Breast epithelium (tissue), 4 donors: Measurements from ENCODE around the gene SLC6A8. TPM values are rescaled to one million over a fixed set of nuclear protein-coding genes. Genes with fewer than 3 reads are reported as not detected.

Source experiments
- DNase-seq, 2 donors: peaks; one replicate each; pipeline ENCODE4 v3.0.0-alpha.2; 2019; ENCODE audit warnings: low spot score in 2 of 2
- H3K27ac ChIP-seq, 2 donors: fragments of 200-600 bp; sonication (generic) in 1 of 2; one replicate each; pipeline ENCODE4 v1.5.1; 2016 to 2019; ENCODE audit warnings: mild to moderate bottlenecking in 1 of 2
- H3K27me3 ChIP-seq, 2 donors: fragments of 200-600 bp; sonication (generic) in 1 of 2; one replicate each; pipeline versions ENCODE4 v1.5.1 to v1.6.0; 2017 to 2019; ENCODE audit warnings: control low read depth in 1 of 2, mild to moderate bottlenecking in 1 of 2
- H3K36me3 ChIP-seq: fragments of 200-600 bp; one replicate; pipeline ENCODE4 v1.5.1; 2019
- H3K4me1 ChIP-seq, 2 donors: fragments of 200-600 bp; sonication (generic); one replicate each; pipeline ENCODE4 v1.5.1; 2016 to 2019; ENCODE audit warnings: control low read depth in 1 of 2
- H3K4me3 ChIP-seq, 3 donors: fragments of 200-600 bp; sonication (generic); 1 replicate in 2 of 3; 2 replicates in 1 of 3; pipeline ENCODE4 v1.5.1; 2016 to 2019; ENCODE audit warnings: mild to moderate bottlenecking in 3 of 3, moderate library complexity in 2 of 3
- H3K9me3 ChIP-seq, 2 donors: fragments of 200-600 bp; sonication (generic) in 1 of 2; one replicate each; pipeline ENCODE4 v1.5.1; 2016 to 2019; ENCODE audit warnings: control low read depth in 1 of 2
- POLR2A ChIP-seq: fragments of 450-650 bp; IDR thresholded peaks from one replicate; pipeline ENCODE4 v1.6.1; 2016; ENCODE audit warnings: antibody characterized with exemption, mild to moderate bottlenecking, moderate library complexity
- POLR2AphosphoS5 ChIP-seq, 3 donors: sonication (generic); formaldehyde crosslinking; IDR thresholded peaks; one replicate each; pipeline ENCODE4 v1.6.1; 2017; ENCODE audit warnings: antibody characterized with exemption in 3 of 3
- intact Hi-C: fragments of 100-400 bp; cut with DNase I; formaldehyde crosslinking; loops from one replicate; pipeline ENCODE4 v1.15.1; 2023; ENCODE audit warnings: low total_unique reads
- total RNA-seq, 3 donors: library from RNA; depleted of rRNA; stranded (reverse); fragments of >200 nt; gene quantifications; one replicate each; pipeline ENCODE4 v1.1.0, GENCODE V29; 2016
- TF ChIP-seq, protein P1 (sequence below), 3 donors: fragments of 450-650 bp; IDR thresholded peaks; one replicate each; pipeline ENCODE4 v1.5.1; 2016 to 2017; ENCODE audit warnings: antibody characterized with exemption in 3 of 3, mild to moderate bottlenecking in 3 of 3, moderate library complexity in 3 of 3

The SLC6A8 gene
- total RNA-seq, 3 donors from 2014 or later, result 7.6 to 40.8 (median 18.4) TPM

DNA sequence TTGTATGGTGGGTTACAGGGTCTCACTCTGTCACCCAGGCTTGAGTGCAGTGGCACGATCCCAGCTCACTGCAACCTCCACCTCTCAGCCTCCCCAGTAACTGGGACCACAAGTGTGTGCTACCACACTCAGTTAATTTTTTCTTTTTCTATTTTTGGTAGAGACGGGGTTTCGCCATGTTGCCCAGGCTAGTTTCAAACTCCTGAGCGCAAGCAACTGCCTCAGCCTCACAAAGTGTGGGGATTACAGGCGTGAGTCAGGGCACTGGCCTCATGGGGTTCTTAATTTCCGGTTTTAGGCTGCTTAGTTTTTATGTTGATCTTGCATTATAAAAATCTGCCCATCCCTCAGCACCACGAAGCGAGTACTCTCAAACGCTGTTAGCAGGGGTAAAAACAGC lies 29.7 kb downstream of the SLC6A8 start:
- H3K36me3 ChIP-seq, result no peaks in the 10 kb centered on the region
- H3K27ac ChIP-seq, result no peak overlapping the region
- H3K4me3 ChIP-seq, result no peak overlapping the region
- H3K9me3 ChIP-seq, result no peaks in the 10 kb centered on the region
- TF ChIP-seq POLR2A, result no peak
- TF ChIP-seq, protein P1, sequence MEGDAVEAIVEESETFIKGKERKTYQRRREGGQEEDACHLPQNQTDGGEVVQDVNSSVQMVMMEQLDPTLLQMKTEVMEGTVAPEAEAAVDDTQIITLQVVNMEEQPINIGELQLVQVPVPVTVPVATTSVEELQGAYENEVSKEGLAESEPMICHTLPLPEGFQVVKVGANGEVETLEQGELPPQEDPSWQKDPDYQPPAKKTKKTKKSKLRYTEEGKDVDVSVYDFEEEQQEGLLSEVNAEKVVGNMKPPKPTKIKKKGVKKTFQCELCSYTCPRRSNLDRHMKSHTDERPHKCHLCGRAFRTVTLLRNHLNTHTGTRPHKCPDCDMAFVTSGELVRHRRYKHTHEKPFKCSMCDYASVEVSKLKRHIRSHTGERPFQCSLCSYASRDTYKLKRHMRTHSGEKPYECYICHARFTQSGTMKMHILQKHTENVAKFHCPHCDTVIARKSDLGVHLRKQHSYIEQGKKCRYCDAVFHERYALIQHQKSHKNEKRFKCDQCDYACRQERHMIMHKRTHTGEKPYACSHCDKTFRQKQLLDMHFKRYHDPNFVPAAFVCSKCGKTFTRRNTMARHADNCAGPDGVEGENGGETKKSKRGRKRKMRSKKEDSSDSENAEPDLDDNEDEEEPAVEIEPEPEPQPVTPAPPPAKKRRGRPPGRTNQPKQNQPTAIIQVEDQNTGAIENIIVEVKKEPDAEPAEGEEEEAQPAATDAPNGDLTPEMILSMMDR (IDR thresholded peaks at IDR 0.05), result no peak
- H3K4me1 ChIP-seq, result no peaks in the 10 kb centered on the region
- peaks cover 0 to 17% of the 10 kb centered on the region in 2 donors for H3K27me3 ChIP-seq
- DNase-seq, result no peak
- intact Hi-C loops, result no loop called here

DNA sequence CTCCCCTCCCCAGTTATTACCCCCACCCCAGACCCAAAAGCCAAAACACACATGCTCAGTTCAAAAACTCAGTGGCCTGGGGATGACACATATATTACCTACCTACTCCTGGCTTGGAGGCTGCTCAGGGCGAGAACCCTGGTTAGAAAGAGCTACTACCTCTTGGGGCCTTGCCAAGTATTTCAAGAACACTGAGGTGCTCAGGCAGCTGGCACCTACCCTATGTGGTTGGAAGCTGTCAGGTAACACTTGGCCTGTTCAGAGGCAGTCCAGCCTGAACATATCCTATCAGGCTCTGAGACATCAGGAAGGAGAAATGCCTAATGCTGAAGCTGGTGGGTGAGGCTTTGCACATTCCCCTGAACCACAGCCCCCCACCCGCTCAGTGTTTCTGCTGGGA lies 31.5 kb downstream of the SLC6A8 start:
- Histone ChIP-seq H3K4me1 (peaks cover 0 to 3% of the 10 kb centered on the region in 2 donors), H3K4me3 (no peak overlapping the region), H3K27ac (no peak overlapping the region), H3K36me3 (no peaks in the 10 kb centered on the region), H3K9me3 (no peaks in the 10 kb centered on the region), H3K27me3 (peaks cover 0 to 20% of the 10 kb centered on the region in 2 donors)
- intact Hi-C loops, result no loop called here
- no peak for DNase-seq
- TF ChIP-seq, protein P1 (IDR thresholded peaks at IDR 0.05), result no peak
- TF ChIP-seq POLR2A, result no peak
- TF ChIP-seq POLR2AphosphoS5 (IDR thresholded peaks at IDR 0.05), result no peak

- Histone ChIP-seq H3K4me3 (no peak overlapping the region), H3K36me3 (no peaks in the 10 kb centered on the region), H3K27me3 (peaks cover 0 to 20% of the 10 kb centered on the region in 2 donors), H3K4me1 (peaks cover 0 to 3% of the 10 kb centered on the region in 2 donors), H3K9me3 (no peaks in the 10 kb centered on the region), H3K27ac (no peak overlapping the region)
- no peak for TF ChIP-seq POLR2AphosphoS5 (IDR thresholded peaks at IDR 0.05)
- intact Hi-C loops, result no loop called here
- no peak for DNase-seq
Measured at GRCh38 chrX:153719701-153720100, 32.0 kb downstream of the SLC6A8 start.

- H3K9me3 ChIP-seq, result no peaks in the 10 kb centered on the region
- no peak for TF ChIP-seq POLR2AphosphoS5 (IDR thresholded peaks at IDR 0.05)
- DNase-seq, result no peak
- peak overlapping the region; percentile 66 to 94 for H3K27ac ChIP-seq
- H3K27me3 ChIP-seq, result peaks cover 0 to 20% of the 10 kb centered on the region in 2 donors
- peaks cover 0 to 3% of the 10 kb centered on the region in 2 donors for H3K4me1 ChIP-seq
- intact Hi-C loops, result no loop called here
- H3K4me3 ChIP-seq, result peak overlapping the region; percentile 63 to 80 (median 74)
- H3K36me3 ChIP-seq, result no peaks in the 10 kb centered on the region
Measured at GRCh38 chrX:153722704-153723350, 35.1 kb downstream of the SLC6A8 start.

GRCh38 chrX:153723351-153724251 lies 35.9 kb downstream of the SLC6A8 start:
- Histone ChIP-seq H3K27me3 (peaks cover 0 to 28% of the 10 kb centered on the region in 2 donors), H3K4me1 (peaks cover 0 to 3% of the 10 kb centered on the region in 2 donors), H3K36me3 (no peaks in the 10 kb centered on the region), H3K4me3 (peak overlapping the region; percentile 63 to 80 (median 74)), H3K27ac (peak overlapping the region; percentile 66 to 94), H3K9me3 (no peaks in the 10 kb centered on the region)
- no peak for TF ChIP-seq POLR2A
- TF ChIP-seq, protein P1 (IDR thresholded peaks at IDR 0.05), result no peak
- no peak for TF ChIP-seq POLR2AphosphoS5 (IDR thresholded peaks at IDR 0.05)
- intact Hi-C loops, result no loop called here
- no peak for DNase-seq
